ENCODE results near the gene NDUFAF8. TPM values are rescaled to one million over a fixed set of nuclear protein-coding genes. Genes with fewer than 3 reads are reported as not detected.

NDUFAF8 gene
- polyA plus RNA-seq, 2 of the 4 experiments (the other 2 are of a cell fraction): 179 to 308 TPM

- TF ChIP-seq EHMT2 (IDR thresholded peaks at IDR 0.05; ENCODE audit: low read depth) (no peak), JUN (IDR thresholded peaks at IDR 0.05) (no peak), REST (IDR thresholded peaks at IDR 0.05) (no peak), POLR2A (IDR thresholded peaks at IDR 0.05; ENCODE audit: low read length) (no peak), ELK1 (IDR thresholded peaks at IDR 0.05; ENCODE audit: low read depth, low read length) (no peak), EHF (CRISPR knock-in tag; IDR thresholded peaks at IDR 0.05) (no peak), HOXB13 (CRISPR knock-in tag; IDR thresholded peaks at IDR 0.05; ENCODE audit: low read depth) (no peak), RFX5 (IDR thresholded peaks at IDR 0.05) (no peak), FOSL2 (IDR thresholded peaks at IDR 0.05) (no peak), FOSL2 (CRISPR knock-in tag; IDR thresholded peaks at IDR 0.05) (no peak)
These were observed 32.5 kb upstream of the NDUFAF8 start (continued) for GRCh38 chr17:81206657-81207056.

- CTCF ChIA-PET: interaction anchor here (0.8 to 13.7 kb wide), 8 partner anchors 9 to 110 kb away, joined by 3 to 175 read pairs (median 4); no protein-coding TSS in a partner anchor
- DNase-seq (ENCODE audit: low read depth in 1 of 2, low spot score in 1 of 2): no peak
- no peak for TF ChIP-seq KDM5A (IDR thresholded peaks at IDR 0.05)
- no peak for TF ChIP-seq EP300 (IDR thresholded peaks at IDR 0.05)
- TF ChIP-seq CBX8 (IDR thresholded peaks at IDR 0.05): no peak
- no peak for TF ChIP-seq CEBPB (IDR thresholded peaks at IDR 0.05)
- no peak for TF ChIP-seq CTCF (IDR thresholded peaks at IDR 0.05)
- TF ChIP-seq JUNB (IDR thresholded peaks at IDR 0.05): no peak
- TF ChIP-seq ZC3H11A (IDR thresholded peaks at IDR 0.05): no peak
- TF ChIP-seq BCL3 (IDR thresholded peaks at IDR 0.05): no peak
- no peak for TF ChIP-seq HOXB13 (CRISPR knock-in tag; IDR thresholded peaks at IDR 0.05; ENCODE audit: low read depth)
- TF ChIP-seq NPAS2 (CRISPR knock-in tag; IDR thresholded peaks at IDR 0.05; ENCODE audit: borderline replicate concordance): no peak
- no peak for TF ChIP-seq E2F6 (IDR thresholded peaks at IDR 0.05; ENCODE audit: borderline replicate concordance, low read depth)
- TF ChIP-seq MAFK (IDR thresholded peaks at IDR 0.05; ENCODE audit: partially characterized antibody): no peak
- no peak for TF ChIP-seq RCOR1 (IDR thresholded peaks at IDR 0.05; ENCODE audit: low read depth, low read length)
- no peak for TF ChIP-seq RAD21 (conservative IDR thresholded peaks at IDR 0.05 in 1 of 2, IDR thresholded peaks at IDR 0.05 in 1 of 2)
- TF ChIP-seq MAZ (IDR thresholded peaks at IDR 0.05; ENCODE audit: borderline replicate concordance, low read depth, low read length): no peak
- no peak for TF ChIP-seq MAX (IDR thresholded peaks at IDR 0.05)
- TF ChIP-seq RFX5 (IDR thresholded peaks at IDR 0.05): no peak
- TF ChIP-seq HES2 (IDR thresholded peaks at IDR 0.05): no peak
- no peak for TF ChIP-seq TP53 (CRISPR knock-in tag; IDR thresholded peaks at IDR 0.05)
- no peak for TF ChIP-seq NR3C1 (IDR thresholded peaks at IDR 0.05)
- H3K4me3 ChIP-seq: no peak overlapping the region
- WGBS (ENCODE audit: missing lambda C conversion rate): 87% methylated on average over 17 of the region's 21 CpGs
- H3K4me2 ChIP-seq: no peak overlapping the region
- H3K4me1 ChIP-seq: no peaks in the 10 kb centered on the region
- POLR2A ChIA-PET: no interaction called here
- no peak for FAIRE-seq
- no peak overlapping the region for H3K27ac ChIP-seq
- H3K9me3 ChIP-seq: no peaks in the 10 kb centered on the region
- no peak for ATAC-seq
These were observed 31.2 kb upstream of the NDUFAF8 start for GRCh38 chr17:81207610-81208581.
